ENCODE data around the gene SEMA3B. TPM values are rescaled to one million over a fixed set of nuclear protein-coding genes. Genes with fewer than 3 reads are reported as not detected.

SEMA3B gene
- total and polyA plus RNA-seq, 2 donors (not counting 3 experiments of a cell fraction or from before 2014, with no cell fraction given) = 1.2 to 1.5 TPM

- FAIRE-seq (peak; percentile 83), DNase-seq (ENCODE audit: low read depth, low spot score) (peak; percentile 93)
- Histone ChIP-seq H3K4me1 (ENCODE audit: control insufficient read depth, extremely low read depth, insufficient read depth, low read length) (peaks cover 28% of the 10 kb centered on the region), H3K4me2 (ENCODE audit: insufficient read depth, low read length) (peak overlapping the region; percentile 50), H3K4me3 (replicated peaks in 1 of 3; ENCODE audit: insufficient read depth in 1 of 3, low read depth in 1 of 3, low read length in 3 of 3) (peak overlapping the region in 2 of 3 experiments; percentile 25 to 31), H3K36me3 (ENCODE audit: control insufficient read depth in 2 of 2, extremely low read depth in 1 of 2, insufficient read depth in 2 of 2, low read length in 2 of 2) (peaks cover 14 to 30% of the 10 kb centered on the region in 2 experiments), H3K9me3 (replicated peaks; ENCODE audit: control insufficient read depth, insufficient read depth, low read length) (no peaks in the 10 kb centered on the region), H3K9ac (replicated peaks; ENCODE audit: extremely low read depth, insufficient read depth, low read length) (peak overlapping the region; percentile 89), H2AFZ (ENCODE audit: low read depth, low read length) (no peak overlapping the region), H3K79me2 (ENCODE audit: control insufficient read depth, insufficient read depth, low read length) (peaks cover 20% of the 10 kb centered on the region), H3K27ac (ENCODE audit: insufficient read depth, low read depth, low read length) (peak overlapping the region; percentile 88), H3K9me1 (replicated peaks; ENCODE audit: control insufficient read depth, extremely low read depth, insufficient read depth, low read length) (no peaks in the 10 kb centered on the region), H3K27me3 (ENCODE audit: control insufficient read depth in 2 of 2, insufficient read depth in 2 of 2, low read length in 2 of 2) (no peaks in the 10 kb centered on the region), H4K20me1 (replicated peaks; ENCODE audit: control insufficient read depth, extremely low read depth, insufficient read depth, low read length) (no peaks in the 10 kb centered on the region)
- TF ChIP-seq POLR2AphosphoS5 (IDR thresholded peaks at IDR 0.05; ENCODE audit: insufficient read depth, low read depth, low read length) = peak; percentile 99
- TF ChIP-seq EZH2 (IDR thresholded peaks at IDR 0.05; ENCODE audit: borderline replicate concordance, low read depth, low read length, severe bottlenecking) = no peak
- peak; percentile 14 for TF ChIP-seq FOS (IDR thresholded peaks at IDR 0.05; ENCODE audit: borderline replicate concordance, insufficient read depth, low read length)
- peak; percentile 88 for TF ChIP-seq POLR2A (IDR thresholded peaks at IDR 0.05; ENCODE audit: low read depth, low read length)
- TF ChIP-seq MYC (IDR thresholded peaks at IDR 0.05; ENCODE audit: low read depth, low read length) = no peak
- TF ChIP-seq JUN (IDR thresholded peaks at IDR 0.05; ENCODE audit: borderline replicate concordance, insufficient read depth, insufficient read length, low read depth) = no peak
- TF ChIP-seq GATA2 (IDR thresholded peaks at IDR 0.05; ENCODE audit: insufficient read depth, insufficient read length, low read depth, low read length) = no peak
- no peak for TF ChIP-seq MAX (IDR thresholded peaks at IDR 0.05; ENCODE audit: insufficient read depth, insufficient read length)
- peak; percentile 97 to 99 for TF ChIP-seq CTCF (IDR thresholded peaks at IDR 0.05; ENCODE audit: extremely low read depth in 1 of 2, insufficient read depth in 1 of 2, low read depth in 1 of 2, low read length in 2 of 2)
- ChIA-PET CTCF (interaction anchor here (0.6 to 8.6 kb wide), 20 partner anchors 9 to 75 kb away, joined by 3 to 98 read pairs (median 5); partner anchors contain the start of genes GNAI2, GNAT1, HYAL3 and NAA80), POLR2A (interaction anchor here (2.1 kb wide), 1 partner anchor 17 kb away, joined by 11 read pairs; no protein-coding TSS in a partner anchor)
- dilution Hi-C loops (cut with MboI; ENCODE audit: extremely low pct_ligation_motif_present, low sequenced_read_pairs) (no loop called here), intact Hi-C loops (cut with micrococcal nuclease) (loop anchor here (1.0 to 10.0 kb wide), 5 partner anchors 13 to 135 kb away; no protein-coding TSS in a partner anchor)
- BruUV-seq (replicated peaks) = no TSS peak
Observed at GRCh38 chr3:50260027-50260941, 8.7 kb upstream of the SEMA3B start.
